Fibroblast of pulmonary artery (primary cell): Measurements from ENCODE around the gene GNRH2.
A peak's percentile ranks its signal among the peaks of the same experiment; 100 is the strongest.
"Not testable (repeated sequence)": the region's sequence is repeated elsewhere in the genome, so short reads cannot be mapped to it uniquely, and the experiment has no call there.

Source experiments
- DNase-seq: peaks from one replicate; pipeline ENCODE4 v3.0.0-alpha.2; 2010; ENCODE audit warnings: low read depth
- H3K4me3 ChIP-seq: replicated peaks from 2 replicates; pipeline ENCODE4 v1.5.1; 2011; ENCODE audit warnings: low read depth, mild to moderate bottlenecking, control low read depth, low read length, moderate library complexity
- TF ChIP-seq, protein P1 (sequence below): IDR thresholded peaks from 2 replicates; pipeline ENCODE4 v1.5.1; 2011; ENCODE audit warnings: mild to moderate bottlenecking, control low read depth, low read length, inconsistent platforms; ENCODE audit errors: missing control alignments

Gene GNRH2

GRCh38 chr20:3068075-3068474, 24.7 kb downstream of the GNRH2 start:
- no peak for DNase-seq
- TF ChIP-seq, protein P1, sequence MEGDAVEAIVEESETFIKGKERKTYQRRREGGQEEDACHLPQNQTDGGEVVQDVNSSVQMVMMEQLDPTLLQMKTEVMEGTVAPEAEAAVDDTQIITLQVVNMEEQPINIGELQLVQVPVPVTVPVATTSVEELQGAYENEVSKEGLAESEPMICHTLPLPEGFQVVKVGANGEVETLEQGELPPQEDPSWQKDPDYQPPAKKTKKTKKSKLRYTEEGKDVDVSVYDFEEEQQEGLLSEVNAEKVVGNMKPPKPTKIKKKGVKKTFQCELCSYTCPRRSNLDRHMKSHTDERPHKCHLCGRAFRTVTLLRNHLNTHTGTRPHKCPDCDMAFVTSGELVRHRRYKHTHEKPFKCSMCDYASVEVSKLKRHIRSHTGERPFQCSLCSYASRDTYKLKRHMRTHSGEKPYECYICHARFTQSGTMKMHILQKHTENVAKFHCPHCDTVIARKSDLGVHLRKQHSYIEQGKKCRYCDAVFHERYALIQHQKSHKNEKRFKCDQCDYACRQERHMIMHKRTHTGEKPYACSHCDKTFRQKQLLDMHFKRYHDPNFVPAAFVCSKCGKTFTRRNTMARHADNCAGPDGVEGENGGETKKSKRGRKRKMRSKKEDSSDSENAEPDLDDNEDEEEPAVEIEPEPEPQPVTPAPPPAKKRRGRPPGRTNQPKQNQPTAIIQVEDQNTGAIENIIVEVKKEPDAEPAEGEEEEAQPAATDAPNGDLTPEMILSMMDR: no peak

GRCh38 chr20:3068986-3069900, 25.8 kb downstream of the GNRH2 start:
- no peak for DNase-seq
- no peak overlapping the region for H3K4me3 ChIP-seq

More at GRCh38 chr20:3068075-3068474, 24.7 kb downstream of the GNRH2 start:
- no peak overlapping the region for H3K4me3 ChIP-seq

DNA sequence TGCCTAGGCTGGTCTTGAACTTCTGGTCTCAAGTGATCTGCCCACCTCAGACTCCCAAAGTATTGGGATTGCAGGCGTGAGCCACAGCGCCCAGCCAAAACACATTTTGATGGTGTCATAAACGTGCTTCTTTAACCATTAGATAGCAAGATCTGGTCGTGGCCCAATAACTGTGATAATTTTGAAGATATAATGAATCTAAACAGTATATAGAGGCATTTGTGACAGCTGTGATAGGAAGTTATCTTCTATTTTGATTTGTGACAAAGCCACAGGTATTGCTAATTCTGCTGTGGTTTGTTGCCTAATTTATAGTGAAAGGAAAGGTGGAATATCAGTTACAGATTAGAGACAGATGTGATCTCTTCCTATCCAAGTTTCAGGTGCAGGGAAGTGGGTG, 27.3 kb downstream of the GNRH2 start:
- H3K4me3 ChIP-seq: no peak overlapping the region
- DNase-seq: no peak
- TF ChIP-seq, protein P1: no peak

More at GRCh38 chr20:3068986-3069900, 25.8 kb downstream of the GNRH2 start:
- TF ChIP-seq, protein P1: no peak

GRCh38 chr20:3071266-3071609, 27.8 kb downstream of the GNRH2 start:
- TF ChIP-seq, protein P1: no peak
- no peak overlapping the region for H3K4me3 ChIP-seq
- DNase-seq: no peak

DNA sequence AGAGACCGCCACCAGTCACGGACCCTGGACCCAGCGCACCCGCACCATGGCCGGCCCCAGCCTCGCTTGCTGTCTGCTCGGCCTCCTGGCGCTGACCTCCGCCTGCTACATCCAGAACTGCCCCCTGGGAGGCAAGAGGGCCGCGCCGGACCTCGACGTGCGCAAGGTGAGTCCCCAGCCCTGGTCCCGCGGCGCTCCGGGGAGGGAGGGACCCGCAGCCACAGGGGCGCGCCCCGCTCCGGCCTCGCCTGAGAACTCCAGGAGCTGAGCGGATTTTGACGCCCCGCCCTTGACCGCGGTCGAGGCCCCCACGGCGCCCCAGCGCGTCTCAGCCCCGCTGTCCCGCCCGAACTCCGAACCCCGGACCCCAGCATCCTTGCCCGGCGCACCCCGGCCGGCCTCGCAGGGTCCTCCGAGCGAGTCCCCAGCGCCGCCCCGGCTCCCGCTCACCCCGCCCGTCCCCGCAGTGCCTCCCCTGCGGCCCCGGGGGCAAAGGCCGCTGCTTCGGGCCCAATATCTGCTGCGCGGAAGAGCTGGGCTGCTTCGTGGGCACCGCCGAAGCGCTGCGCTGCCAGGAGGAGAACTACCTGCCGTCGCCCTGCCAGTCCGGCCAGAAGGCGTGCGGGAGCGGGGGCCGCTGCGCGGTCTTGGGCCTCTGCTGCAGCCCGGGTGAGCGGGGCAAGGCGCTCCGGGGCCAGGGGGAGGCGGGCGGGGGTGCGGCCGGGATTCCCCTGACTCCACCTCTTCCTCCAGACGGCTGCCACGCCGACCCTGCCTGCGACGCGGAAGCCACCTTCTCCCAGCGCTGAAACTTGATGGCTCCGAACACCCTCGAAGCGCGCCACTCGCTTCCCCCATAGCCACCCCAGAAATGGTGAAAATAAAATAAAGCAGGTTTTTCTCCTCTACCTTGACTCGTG, 28.4 kb downstream of the GNRH2 start, which contains the start of gene OXT:
Gene OXT (plus strand): TSS at position 11 of the 920 bp plus-strand sequence. CDS start 36 bp downstream, at position 47.
- peak within 1 kb of the TSS; percentile 17 for H3K4me3 ChIP-seq

GRCh38 chr20:3072530-3073250, 29.3 kb downstream of the GNRH2 start:
- DNase-seq: no peak
- H3K4me3 ChIP-seq: no peak overlapping the region
- TF ChIP-seq, protein P1: no peak

More for the DNA sequence above, 28.4 kb downstream of the GNRH2 start, which contains the start of gene OXT:
- TF ChIP-seq, protein P1: no peak
- DNase-seq: no peak

GRCh38 chr20:3073251-3073643, 29.8 kb downstream of the GNRH2 start:
- DNase-seq, H3K4me3 ChIP-seq: not testable (repeated sequence)
